Left lobe of liver (tissue), 2 donors: ENCODE data around the gene DRGX. TPM values are rescaled to one million over a fixed set of nuclear protein-coding genes. Genes with fewer than 3 reads are reported as not detected.

ENCODE experiments used
- ATAC-seq: fragments of 200-7000 bp; cut with Tn5 transposase; one replicate; pipeline ENCODE4 v1.9.1; 2020; ENCODE audit warnings: mild to moderate bottlenecking, moderate library complexity
- DNase-seq: peaks from one replicate; pipeline ENCODE4 v3.0.0-alpha.2; 2020; ENCODE audit warnings: low spot score
- total RNA-seq: library from RNA; stranded (reverse); gene quantifications from one replicate; pipeline ENCODE4 v1.2.1, GENCODE V29; 2021
- donor health status: DM: no; HTN: no; CAD: no; lungs with moderate emphysema.
- donor health status: DM: no; HTN: yes; CAD: no.

DRGX gene
- total RNA-seq, 1 donor from 2014 or later: not detected

DNA sequence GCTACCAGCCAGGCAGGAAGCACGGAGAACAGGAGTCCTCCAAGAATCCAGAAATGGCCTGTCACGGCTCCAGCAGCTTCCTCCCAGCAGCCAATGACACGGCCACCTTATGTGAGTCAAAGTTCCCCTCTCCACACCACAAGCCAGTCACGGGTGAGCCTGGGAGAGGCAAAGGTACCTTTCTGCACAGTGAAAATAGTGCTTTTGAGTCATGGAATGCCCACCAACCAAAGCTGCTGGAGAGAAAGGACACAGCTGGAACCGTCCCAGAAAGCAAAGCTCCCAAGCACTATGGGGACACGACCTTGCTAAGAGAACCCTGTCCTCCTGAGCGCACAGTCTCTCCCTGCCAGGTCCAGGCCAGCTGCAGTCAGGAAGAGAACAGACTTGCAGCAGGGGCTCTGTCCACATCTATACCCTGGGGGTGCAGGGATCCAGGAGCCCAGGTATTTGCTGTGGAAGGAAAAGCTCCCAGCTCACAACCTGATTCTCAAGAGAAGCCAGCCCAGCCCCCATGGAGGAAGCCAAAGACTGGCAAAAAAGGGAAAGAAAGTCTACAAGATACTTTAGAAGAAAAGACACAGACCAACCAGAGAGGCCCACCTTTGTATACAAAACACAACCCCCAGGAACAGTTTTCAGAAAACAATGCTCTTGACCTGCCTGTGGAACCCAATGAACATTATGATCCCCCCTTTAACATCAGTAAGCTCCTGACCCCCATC, 72.6 kb downstream of the DRGX start:
- no peak for DNase-seq
- no peak for ATAC-seq

- no peak for ATAC-seq
Observed at GRCh38 chr10:49322371-49323170, 73.3 kb downstream of the DRGX start.

GRCh38 chr10:49321021-49321420, 74.9 kb downstream of the DRGX start:
- ATAC-seq (no peak), DNase-seq (no peak)

More at GRCh38 chr10:49322371-49323170, 73.3 kb downstream of the DRGX start:
- DNase-seq: no peak

DNA sequence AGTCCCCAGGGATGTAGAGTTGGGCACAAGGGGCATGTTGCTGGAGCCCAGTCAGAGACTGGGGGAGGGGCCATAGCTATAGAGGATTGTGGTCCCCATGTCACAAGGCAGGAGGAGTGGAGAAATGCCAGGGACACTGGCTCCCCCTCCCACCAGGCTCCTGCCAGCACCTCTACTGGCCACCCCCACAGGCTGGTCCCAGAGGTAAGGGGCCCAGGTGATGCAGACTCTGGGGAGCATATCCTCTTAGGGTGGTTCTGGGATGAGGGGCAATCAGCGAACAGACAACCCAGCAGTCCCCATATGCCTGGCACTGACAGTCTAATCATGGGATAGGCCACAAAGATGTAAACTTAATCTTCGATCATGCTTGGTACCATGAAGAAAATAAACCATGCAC, 75.7 kb downstream of the DRGX start:
- DNase-seq (no peak), ATAC-seq (no peak)

- DNase-seq: no peak
Observed at GRCh38 chr10:49319206-49319605, 76.7 kb downstream of the DRGX start.

DNA sequence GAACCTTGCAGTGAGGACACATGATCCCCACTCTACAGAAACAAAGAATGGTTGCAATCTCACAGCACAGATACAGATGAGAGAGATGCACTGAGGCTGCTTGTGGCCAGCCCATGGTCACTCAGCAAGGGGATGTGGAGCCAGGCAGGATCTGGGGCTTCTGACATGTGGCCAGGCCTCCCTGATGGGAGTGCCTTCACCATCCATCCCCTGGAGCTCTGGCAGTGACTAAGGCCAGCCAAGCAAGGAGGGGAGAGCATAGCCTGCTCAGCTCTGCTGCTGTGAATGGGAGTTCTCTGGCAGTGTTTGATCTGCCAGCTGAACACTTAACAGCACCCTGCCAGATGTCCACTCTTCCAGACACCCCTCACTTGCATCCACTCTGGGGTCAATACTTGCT, 77.1 kb downstream of the DRGX start:
- no peak for DNase-seq
- no peak for ATAC-seq

More at GRCh38 chr10:49319206-49319605, 76.7 kb downstream of the DRGX start:
- no peak for ATAC-seq

DNA sequence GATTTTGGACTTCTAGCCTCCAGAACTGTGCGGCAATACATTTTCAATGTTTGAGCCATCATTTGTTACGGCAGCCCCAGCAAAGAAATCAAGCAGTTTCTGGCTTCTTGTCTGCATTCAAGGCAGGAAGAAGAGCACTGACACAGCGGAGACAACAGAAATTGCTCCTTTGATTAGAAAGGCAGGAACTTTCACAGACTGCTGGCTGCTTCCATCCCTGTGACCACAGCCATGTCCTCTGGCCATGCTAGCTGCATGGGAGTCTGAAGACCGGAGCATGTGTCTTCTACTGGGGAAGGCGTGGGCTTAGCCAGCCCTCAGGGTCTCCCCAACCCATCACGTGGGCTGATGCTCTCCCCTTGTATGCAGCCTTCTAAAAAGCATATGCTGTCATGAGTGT, 77.9 kb downstream of the DRGX start:
- DNase-seq: no peak

DNA sequence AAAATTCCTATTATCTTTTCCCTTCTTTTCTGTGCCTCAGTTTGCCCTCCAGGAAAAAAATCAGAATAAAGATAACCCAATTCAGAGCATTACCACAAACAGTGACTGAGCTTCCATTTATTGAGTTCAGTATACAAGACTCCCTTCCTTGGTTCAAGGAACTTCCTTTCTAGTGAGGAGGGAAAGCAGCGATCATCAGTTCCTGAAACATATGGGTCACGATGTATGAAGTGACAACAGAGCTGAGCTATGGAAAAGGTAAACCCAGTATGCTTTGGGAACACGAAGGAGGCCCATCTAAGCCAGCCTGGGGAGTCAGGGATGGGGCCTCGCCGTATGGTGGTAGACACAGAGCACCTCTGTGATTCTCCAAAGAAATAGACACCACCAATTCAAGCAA, 81.1 kb downstream of the DRGX start:
- ATAC-seq (no peak), DNase-seq (no peak)

More for the DNA sequence above, 77.9 kb downstream of the DRGX start:
- no peak for ATAC-seq

Other genes with a start within 250 kb of the DRGX start
- 1.9 TPM for gene TMEM273, start 207.7 kb downstream of the DRGX start, total RNA-seq
- gene C10orf71, start 96.9 kb downstream of the DRGX start, total RNA-seq: not detected
- gene ERCC6, start 143.0 kb upstream of the DRGX start, total RNA-seq: 12.6 TPM
- gene SLC18A3, start 214.2 kb upstream of the DRGX start, total RNA-seq: not detected
- gene CHAT, start 217.9 kb upstream of the DRGX start, total RNA-seq: not detected